Activated naive CD4-positive, alpha-beta T cell treated with anti-CD3 and anti-CD28 coated beads, Interleukin-2, amount 50 U/mL, for 72 hours (primary cell): ENCODE measurements around the gene SCAF4. TPM values are rescaled to one million over a fixed set of nuclear protein-coding genes. Genes with fewer than 3 reads are reported as not detected.

ENCODE experiments used
- ATAC-seq, 2 donors: fragments of 150-1000 bp; cut with Tn5 transposase; 2 replicates each; pipeline ENCODE4 v1.10.0; 2021; ENCODE audit warnings: mild to moderate bottlenecking in 2 of 2, moderate library complexity in 2 of 2
- DNase-seq, 2 donors: peaks; one replicate each; pipeline ENCODE4 v3.0.0; 2021 to 2022; ENCODE audit warnings: low spot score in 2 of 2
- H3K27ac Mint-ChIP-seq, 2 donors: one replicate each; pipeline ENCODE4 v1.8.0; 2022; ENCODE audit warnings: mild to moderate bottlenecking in 2 of 2, mixed read lengths in 2 of 2
- H3K36me3 Mint-ChIP-seq, 2 donors: one replicate each; pipeline ENCODE4 v1.8.0; 2022; ENCODE audit warnings: mixed read lengths in 2 of 2
- H3K9me3 Mint-ChIP-seq, 2 donors: one replicate each; pipeline ENCODE4 v1.8.0; 2022; ENCODE audit warnings: mixed read lengths in 2 of 2
- total RNA-seq, 2 donors: library from RNA; stranded (reverse); gene quantifications; one replicate each; pipeline ENCODE4 v1.2.3, GENCODE V29; 2022

Gene SCAF4
- total RNA-seq, 2 donors from 2014 or later: 41.9 to 43.9 TPM

DNA sequence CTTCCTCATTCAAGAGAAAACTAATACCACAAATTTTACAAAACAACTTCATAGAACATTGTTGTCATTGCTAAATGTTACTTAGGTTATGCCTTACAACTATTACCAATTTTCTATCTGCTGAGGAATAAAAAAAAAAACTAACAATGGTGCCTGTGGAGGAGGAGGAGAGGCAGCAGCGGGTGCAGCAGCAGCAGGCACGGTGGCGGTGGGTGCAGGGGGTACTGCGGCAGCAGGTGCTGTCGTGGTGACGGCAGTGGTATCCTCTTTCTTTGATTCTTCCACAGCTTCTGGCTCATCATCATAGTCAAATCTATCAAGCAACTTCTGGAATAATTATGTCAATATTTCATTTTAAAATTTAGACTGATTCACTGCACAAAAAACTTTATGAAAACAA, 35.5 kb downstream of the SCAF4 start:
- Mint-ChIP-seq H3K36me3 (peaks cover 5% of the 10 kb centered on the region in 2 donors), H3K9me3 (no peaks in the 10 kb centered on the region), H3K27ac (no peak overlapping the region)
- DNase-seq (no peak), ATAC-seq (no peak)

DNA sequence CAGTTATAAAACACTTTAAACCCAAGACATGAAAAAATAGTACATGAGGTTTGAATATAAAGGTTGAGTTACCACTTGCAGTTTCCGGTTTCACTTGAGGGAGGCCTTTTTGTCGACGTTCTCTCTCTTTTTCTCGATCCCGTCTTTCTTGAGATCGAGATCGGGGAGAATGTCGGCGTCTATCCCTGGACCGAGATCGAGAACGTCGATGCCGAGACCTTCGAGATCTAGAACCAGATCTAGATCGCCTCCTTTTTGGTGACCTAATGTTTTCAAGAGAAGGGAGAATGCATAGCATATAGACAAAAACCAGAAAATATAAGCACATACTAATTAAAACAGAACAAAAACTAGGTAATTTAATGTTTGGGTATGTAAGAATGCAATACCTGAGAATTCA, 38.7 kb downstream of the SCAF4 start:
- Mint-ChIP-seq H3K36me3 (peaks cover 5 to 18% of the 10 kb centered on the region in 2 donors), H3K27ac (peak overlapping the region in 1 of 2 donors; percentile 72), H3K9me3 (no peaks in the 10 kb centered on the region)
- ATAC-seq: no peak
- DNase-seq: no peak

DNA sequence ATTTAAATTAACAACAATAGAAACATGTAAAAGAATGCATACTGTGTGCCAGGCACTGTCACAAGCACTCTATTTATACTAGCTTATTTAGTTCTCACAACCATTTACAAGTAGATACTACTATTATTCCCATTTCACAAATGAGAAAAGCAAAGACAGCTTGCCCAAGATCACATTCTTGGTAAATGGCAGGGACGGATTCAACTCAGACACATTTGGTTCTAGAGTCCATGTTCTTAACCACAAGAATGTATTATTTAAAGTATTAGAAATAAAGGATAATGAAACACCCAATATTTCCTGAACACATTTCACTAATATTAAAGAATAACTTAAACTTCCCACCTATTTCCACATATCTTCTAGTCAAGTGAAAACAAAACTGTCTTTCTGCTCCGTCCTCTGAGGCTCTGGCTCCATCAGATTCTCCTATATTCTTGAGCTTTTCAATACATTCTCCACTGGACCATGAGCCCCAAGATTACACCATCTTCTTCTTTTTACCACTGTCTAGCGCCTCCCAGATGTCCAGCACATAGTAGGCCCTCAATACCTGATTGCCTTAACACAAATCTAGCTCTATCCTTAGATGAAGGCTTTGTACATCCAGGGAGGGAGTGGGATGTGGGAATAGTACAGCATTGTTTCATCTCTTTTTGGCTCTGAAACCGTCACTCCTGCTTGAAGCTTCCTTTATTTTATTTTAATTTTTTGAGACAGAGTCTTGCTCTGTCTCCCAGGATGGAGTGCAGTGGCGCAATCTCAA, 43.1 kb downstream of the SCAF4 start:
- Mint-ChIP-seq H3K9me3 (no peaks in the 10 kb centered on the region), H3K27ac (no peak overlapping the region), H3K36me3 (peaks cover 5 to 27% of the 10 kb centered on the region in 2 donors)
- DNase-seq (no peak), ATAC-seq (no peak)

DNA sequence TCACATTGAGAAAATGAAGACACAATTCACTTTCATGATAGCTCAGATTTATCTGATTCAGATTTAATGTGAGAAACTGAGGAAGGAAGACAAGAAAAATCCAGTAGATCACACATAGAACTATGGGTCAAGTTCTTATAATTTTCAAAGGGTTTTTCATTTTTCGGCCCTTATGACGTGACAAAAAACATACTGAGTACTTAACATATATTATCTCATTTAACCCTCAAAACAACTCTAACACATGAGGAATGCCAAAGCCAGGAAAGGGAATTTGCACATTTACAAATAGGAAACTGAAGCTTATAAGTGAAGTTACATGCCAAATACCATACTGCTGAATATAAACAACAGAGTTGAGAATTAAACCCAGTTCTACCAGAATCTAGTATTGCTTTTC, 44.8 kb downstream of the SCAF4 start:
- DNase-seq: no peak
- no peak for ATAC-seq
- Mint-ChIP-seq H3K36me3 (peaks cover 9 to 32% of the 10 kb centered on the region in 2 donors), H3K27ac (peak overlapping the region in 1 of 2 donors; percentile 66), H3K9me3 (no peaks in the 10 kb centered on the region)

DNA sequence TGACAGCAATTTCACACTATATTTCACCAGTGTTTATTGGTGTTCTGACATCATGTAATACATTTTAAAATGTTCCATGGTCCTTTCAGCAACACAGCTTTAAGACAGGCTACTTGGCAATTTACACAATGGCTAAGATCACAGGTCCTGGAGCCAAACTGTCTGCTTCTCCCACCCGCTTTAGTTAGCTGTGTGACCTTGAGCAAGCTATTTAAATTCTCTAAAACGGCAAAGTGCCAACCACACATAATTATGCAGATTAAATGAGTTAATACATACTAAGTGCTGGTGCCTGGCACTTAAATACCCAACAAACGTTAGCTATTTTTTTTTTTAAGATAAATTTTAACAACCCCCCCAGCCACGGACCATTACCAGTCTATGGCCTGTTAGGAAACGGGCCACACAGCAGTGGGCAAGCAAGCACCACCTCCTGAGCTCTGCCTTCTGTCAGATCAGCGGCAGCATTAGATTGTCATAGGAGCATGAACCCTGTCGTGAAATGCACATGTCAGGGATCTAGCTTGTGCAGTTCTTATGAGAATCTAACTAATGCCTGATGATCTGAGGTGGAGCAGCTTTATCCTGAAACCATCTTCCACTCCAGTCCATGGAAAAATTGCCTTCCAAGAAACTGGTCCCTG, 45.5 kb downstream of the SCAF4 start:
- ATAC-seq (no peak), DNase-seq (no peak)
- peak overlapping the region in 1 of 2 donors; percentile 66 for H3K27ac Mint-ChIP-seq
- no peaks in the 10 kb centered on the region for H3K9me3 Mint-ChIP-seq
- H3K36me3 Mint-ChIP-seq: peaks cover 9 to 32% of the 10 kb centered on the region in 2 donors

DNA sequence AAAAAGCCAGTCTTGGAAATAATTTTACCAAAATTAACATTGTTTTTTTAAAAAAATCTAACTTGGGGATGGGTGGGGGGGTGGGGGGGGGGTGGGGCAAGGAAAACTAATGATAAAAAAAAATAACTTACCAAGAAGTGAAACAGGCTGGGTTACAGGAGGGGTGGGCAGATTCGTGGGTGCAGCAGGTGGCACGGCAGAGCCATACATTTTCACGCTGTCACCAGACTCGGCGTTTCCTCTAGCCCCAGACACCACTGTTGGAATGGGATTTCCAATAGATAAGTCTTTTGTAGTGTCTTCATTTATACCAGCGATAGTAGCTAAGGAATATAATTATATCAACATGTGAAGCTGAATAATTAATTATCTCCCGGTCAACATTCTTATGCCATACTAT, 47.0 kb downstream of the SCAF4 start:
- H3K27ac Mint-ChIP-seq: no peak overlapping the region
- peaks cover 9 to 21% of the 10 kb centered on the region in 2 donors for H3K36me3 Mint-ChIP-seq
- ATAC-seq (no peak), DNase-seq (no peak)
- H3K9me3 Mint-ChIP-seq: no peaks in the 10 kb centered on the region

DNA sequence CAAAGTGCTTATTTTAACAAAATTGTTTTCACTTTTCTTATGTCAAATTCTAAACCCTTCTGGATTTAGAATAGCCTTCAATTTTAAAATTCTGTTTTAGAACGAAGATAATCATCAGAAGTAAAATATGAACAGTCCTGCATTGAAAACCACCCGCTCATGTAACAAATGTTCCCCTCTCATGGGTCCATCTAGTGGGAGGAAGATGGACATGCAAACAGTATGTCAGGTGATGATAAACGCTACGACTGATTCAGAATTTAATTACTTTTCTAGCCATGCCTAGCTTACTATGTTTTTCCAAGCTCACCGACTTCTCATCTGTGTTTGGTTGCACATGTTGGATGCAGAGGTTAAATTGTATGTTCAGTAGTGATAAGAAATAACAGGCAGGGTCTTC, 48.9 kb downstream of the SCAF4 start:
- DNase-seq (no peak), ATAC-seq (no peak)
- Mint-ChIP-seq H3K9me3 (no peaks in the 10 kb centered on the region), H3K27ac (no peak overlapping the region), H3K36me3 (peaks cover 5 to 19% of the 10 kb centered on the region in 2 donors)

DNA sequence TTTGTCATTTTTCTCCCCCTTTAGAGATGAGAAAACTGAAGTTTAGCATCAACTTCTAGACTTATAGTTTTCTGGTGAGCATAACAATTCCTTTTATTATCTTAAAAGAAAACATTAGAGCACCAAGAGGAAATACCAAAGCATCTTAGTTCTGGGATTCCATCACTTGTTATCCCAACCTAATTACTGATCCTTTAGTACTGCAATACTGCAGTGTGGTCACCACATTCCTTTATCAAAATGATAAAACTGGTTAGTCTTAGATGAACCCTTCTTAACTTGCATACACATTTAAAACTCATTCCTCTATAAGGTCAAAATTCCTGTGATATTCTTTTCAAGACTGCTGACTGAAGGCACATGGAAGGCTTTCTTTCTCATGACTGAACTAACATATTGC, 49.3 kb downstream of the SCAF4 start:
- no peak for DNase-seq
- Mint-ChIP-seq H3K27ac (no peak overlapping the region), H3K36me3 (peaks cover 5 to 19% of the 10 kb centered on the region in 2 donors), H3K9me3 (no peaks in the 10 kb centered on the region)
- ATAC-seq: no peak

DNA sequence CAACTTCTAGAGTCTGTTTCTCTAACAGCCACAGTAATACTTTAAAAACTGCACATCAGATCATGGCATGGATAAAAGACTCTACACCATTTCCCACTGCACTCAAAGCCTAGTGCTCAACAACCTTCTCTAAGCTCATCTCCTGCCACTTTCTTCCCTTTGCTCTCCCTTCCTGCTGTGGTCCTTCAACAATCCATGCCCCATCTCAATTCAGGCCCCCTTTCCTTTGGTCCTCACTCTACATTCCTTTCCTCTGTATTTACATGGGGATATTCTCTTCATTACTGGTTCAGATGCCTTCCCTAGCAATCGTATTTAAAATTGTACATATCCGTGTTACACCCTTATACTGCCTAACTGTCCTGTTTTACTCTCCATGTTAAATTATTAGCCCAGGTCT, 53.4 kb downstream of the SCAF4 start:
- Mint-ChIP-seq H3K27ac (no peak overlapping the region), H3K9me3 (no peaks in the 10 kb centered on the region), H3K36me3 (peaks cover 4 to 5% of the 10 kb centered on the region in 2 donors)
- ATAC-seq: no peak
- no peak for DNase-seq

DNA sequence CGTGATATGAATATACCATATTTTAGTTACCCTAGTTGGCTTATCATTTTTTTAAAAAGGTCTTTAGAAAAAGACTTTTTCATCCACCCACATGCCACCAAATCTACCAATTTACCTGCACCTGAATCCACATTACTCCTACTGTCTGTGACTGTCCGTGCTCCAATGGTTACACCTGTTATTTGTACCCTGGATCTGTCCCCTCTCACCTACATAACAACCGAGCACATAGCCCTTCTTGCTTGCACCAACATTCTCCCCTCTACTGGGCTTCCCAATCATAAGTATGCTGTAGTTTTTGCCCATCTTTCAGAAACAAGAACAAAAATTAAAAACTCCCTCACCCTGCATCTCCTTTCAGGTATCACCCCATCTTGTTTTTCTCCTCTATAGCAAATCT, 54.9 kb downstream of the SCAF4 start:
- H3K27ac Mint-ChIP-seq: no peak overlapping the region
- no peaks in the 10 kb centered on the region for H3K9me3 Mint-ChIP-seq
- ATAC-seq: no peak
- no peaks in the 10 kb centered on the region for H3K36me3 Mint-ChIP-seq
- DNase-seq: no peak

DNA sequence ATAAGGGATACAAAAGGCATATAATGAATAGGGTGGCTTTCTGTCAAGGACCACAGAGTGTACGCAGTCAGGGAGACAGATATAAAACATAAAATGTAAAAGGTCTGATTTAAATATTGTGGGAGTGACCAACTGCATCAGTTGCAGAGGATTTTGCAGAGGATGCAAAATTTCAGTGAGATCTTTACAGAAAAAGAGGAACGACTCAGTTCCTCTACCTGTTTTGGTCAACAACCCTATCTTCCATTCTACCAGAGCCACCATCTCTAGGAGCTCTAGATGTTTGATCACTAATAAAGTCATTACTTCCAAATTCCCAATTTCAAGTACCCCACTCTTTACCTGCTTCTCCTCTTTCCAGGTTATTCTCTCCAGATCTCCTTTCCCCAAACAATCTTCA, 56.0 kb downstream of the SCAF4 start:
- ATAC-seq (no peak), DNase-seq (no peak)
- Mint-ChIP-seq H3K36me3 (peaks cover 0 to 6% of the 10 kb centered on the region in 2 donors), H3K27ac (no peak overlapping the region), H3K9me3 (no peaks in the 10 kb centered on the region)

DNA sequence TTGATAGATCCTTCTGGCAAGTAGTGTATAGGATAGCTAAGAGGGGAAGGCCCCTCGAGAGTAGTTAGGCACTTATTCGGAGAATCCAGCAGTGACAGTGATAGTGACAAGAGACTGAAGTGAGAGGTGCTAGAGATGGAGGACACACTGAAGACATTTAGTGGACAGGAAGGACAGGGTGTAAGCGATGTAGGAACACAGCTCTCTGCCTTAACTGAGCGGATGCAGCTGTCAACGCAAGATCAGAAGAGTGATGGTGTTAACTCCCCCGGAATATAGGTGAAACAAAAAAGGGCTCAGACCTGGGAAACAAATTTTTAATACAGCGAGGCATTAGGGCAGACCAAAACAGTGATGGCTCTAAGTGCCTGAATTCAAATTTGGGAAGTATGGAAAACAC, 56.6 kb downstream of the SCAF4 start:
- H3K9me3 Mint-ChIP-seq: no peaks in the 10 kb centered on the region
- no peak for ATAC-seq

DNA sequence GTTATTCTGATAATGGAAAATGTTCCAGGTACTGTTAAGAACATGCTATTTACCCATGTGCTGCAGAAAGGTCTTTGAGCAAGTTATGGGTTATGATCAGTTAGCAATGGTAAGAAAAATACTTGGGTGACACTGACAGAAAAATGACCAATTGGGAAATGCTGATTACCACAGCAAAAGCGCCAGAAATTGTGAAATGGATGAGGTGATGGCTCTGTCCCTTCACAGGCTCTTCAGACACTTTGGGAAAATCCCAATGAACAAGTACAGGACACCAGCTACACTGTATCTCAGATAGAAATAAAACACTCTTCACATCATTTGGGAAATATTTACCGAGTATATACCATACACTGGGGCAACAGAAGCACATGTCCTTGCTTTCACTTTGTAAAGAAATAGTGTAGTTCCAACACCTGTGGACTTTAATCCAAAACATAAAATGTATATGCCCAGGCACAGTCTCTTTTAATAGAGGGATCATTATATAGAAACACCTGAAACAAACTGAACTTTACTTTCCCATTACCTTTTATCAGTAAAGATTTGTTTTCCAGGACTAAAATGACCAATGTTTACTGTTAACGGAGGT, 58.5 kb downstream of the SCAF4 start:
- no peaks in the 10 kb centered on the region for H3K9me3 Mint-ChIP-seq
- no peak for DNase-seq
- no peak overlapping the region for H3K27ac Mint-ChIP-seq
- ATAC-seq: no peak
- H3K36me3 Mint-ChIP-seq: peaks cover 11 to 21% of the 10 kb centered on the region in 2 donors

More for the DNA sequence above, 56.6 kb downstream of the SCAF4 start:
- H3K27ac Mint-ChIP-seq: no peak overlapping the region
- DNase-seq: no peak
- H3K36me3 Mint-ChIP-seq: peaks cover 4 to 11% of the 10 kb centered on the region in 2 donors

DNA sequence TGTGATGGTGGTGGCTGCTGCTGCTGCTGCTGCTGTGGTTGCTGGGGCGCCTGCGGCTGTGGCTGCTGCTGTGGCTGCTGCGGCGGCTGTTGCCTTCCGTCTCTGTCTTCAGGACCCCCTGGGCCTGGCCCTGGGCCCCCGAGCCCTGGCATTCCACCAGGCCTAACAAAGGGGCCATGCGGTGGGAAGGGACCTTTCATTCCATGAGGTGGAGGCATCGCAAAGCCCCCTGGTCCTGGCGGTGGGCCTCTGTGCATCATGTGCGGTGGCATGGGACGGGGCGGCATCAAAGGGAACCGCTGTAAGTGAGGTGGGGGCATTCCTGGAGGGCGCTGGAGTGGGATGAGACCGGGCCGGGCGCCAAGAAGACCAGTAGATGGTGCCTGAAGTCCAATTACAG, 60.0 kb downstream of the SCAF4 start:
- Mint-ChIP-seq H3K27ac (peak overlapping the region in 1 of 2 donors; percentile 24), H3K36me3 (peaks cover 11 to 33% of the 10 kb centered on the region in 2 donors)

DNA sequence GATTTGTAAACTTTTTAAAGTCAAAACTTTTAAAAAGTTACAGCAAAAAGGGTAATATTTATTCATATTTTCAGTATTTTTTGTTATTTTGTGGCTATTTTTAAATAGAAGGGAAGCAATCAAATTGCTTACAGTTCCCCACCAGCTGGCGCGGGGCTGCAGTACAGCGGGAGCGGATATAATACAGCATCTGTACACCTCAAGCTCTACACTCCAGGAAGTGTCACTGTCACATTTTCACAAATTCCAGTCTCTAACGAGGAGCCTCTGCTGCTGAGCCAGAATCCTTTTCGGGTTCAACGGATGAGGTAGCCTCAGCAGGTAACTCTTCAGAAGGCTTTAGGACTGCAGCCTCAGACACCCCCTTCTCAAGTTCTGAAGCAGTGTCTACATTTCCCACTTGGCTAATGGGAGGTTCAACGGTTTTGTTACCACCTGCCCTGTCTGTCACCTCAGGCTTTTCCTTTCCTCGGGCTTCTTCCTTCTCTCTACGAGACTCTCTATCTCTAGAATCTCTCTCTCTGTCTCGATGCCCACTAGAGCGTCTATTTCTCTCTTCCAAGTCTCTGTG, 60.7 kb downstream of the SCAF4 start:
- Mint-ChIP-seq H3K9me3 (no peaks in the 10 kb centered on the region), H3K36me3 (peaks cover 15 to 40% of the 10 kb centered on the region in 2 donors), H3K27ac (peak overlapping the region in 1 of 2 donors; percentile 24)
- no peak for DNase-seq
- no peak for ATAC-seq

More for the DNA sequence above, 60.0 kb downstream of the SCAF4 start:
- H3K9me3 Mint-ChIP-seq: no peaks in the 10 kb centered on the region
- ATAC-seq: no peak
- no peak for DNase-seq

DNA sequence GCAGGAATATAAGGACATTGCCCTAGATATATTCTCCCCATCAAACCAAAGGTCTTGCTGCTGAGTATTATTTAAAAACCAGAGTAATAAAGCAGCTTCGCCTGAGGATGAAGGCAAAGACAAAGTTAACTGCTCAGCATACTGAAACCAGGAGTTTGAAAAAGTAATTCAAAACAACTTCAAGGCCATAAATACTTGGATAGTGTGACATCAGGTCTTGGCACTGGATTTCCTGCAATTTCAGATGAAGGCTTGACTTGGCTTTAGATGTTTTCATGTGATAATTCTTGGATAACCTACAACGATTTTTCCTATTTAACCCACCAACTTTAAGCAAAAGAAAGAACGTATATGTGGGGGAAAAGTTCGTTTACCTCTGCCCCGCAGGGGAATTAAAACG, 61.8 kb downstream of the SCAF4 start:
- Mint-ChIP-seq H3K36me3 (peaks cover 21 to 48% of the 10 kb centered on the region in 2 donors), H3K9me3 (no peaks in the 10 kb centered on the region)

More for the DNA sequence above, 61.8 kb downstream of the SCAF4 start:
- H3K27ac Mint-ChIP-seq: peak overlapping the region in 1 of 2 donors; percentile 62
- ATAC-seq (no peak), DNase-seq (no peak)
